Keratinocyte (primary cell): ENCODE data around the gene POR. TPM values are rescaled to one million over a fixed set of nuclear protein-coding genes. Genes with fewer than 3 reads are reported as not detected.

ENCODE experiments used
- DNase-seq: peaks from one replicate; pipeline ENCODE4 v3.0.0-alpha.2; 2011; ENCODE audit warnings: low read depth, missing footprints, low spot score
- FAIRE-seq: peaks from 2 replicates; lab custom pipeline; 2011; peaks lifted over from hg19 to GRCh38; lab: Jason Lieb, UNC
- H2AFZ ChIP-seq: 2 replicates; pipeline ENCODE4 v1.6.0; 2012; ENCODE audit warnings: low read length, control low read depth, inconsistent platforms; ENCODE audit not compliant: control insufficient read depth
- H3K27ac ChIP-seq: 2 replicates; pipeline ENCODE4 v1.5.1; 2011; ENCODE audit warnings: low read length; ENCODE audit not compliant: control insufficient read depth, insufficient read depth
- H3K27me3 ChIP-seq: 3 replicates; pipeline ENCODE4 v1.6.0; 2011; ENCODE audit warnings: low read length; ENCODE audit not compliant: control insufficient read depth, insufficient read depth; ENCODE audit errors: extremely low read depth
- H3K36me3 ChIP-seq, 2 experiments: 2 replicates in 1 of 2; 3 replicates in 1 of 2; pipeline ENCODE4 v1.5.1; 2011; ENCODE audit warnings: low read length in 2 of 2, mild to moderate bottlenecking in 1 of 2; ENCODE audit not compliant: control insufficient read depth in 2 of 2, insufficient read depth in 2 of 2; ENCODE audit errors: extremely low read depth in 1 of 2
- H3K4me1 ChIP-seq: 3 replicates; pipeline ENCODE4 v1.5.1; 2011; ENCODE audit warnings: low read length; ENCODE audit not compliant: control insufficient read depth, insufficient read depth; ENCODE audit errors: extremely low read depth
- H3K4me2 ChIP-seq: 3 replicates; pipeline ENCODE4 v1.6.0; 2011; ENCODE audit warnings: low read depth, low read length; ENCODE audit not compliant: control insufficient read depth, insufficient read depth; ENCODE audit errors: extremely low read depth
- H3K4me3 ChIP-seq, 3 experiments: fragments of 200-600 bp in 1 of 3; sonication (generic) in 1 of 3; 2 replicates in 2 of 3; 3 replicates in 1 of 3; pipeline ENCODE4 v1.5.1; 2011 to 2016; ENCODE audit warnings: low read length in 3 of 3, mild to moderate bottlenecking in 3 of 3, control low read depth in 2 of 3, inconsistent platforms in 1 of 3, low read depth in 1 of 3, mixed read lengths in 1 of 3, mixed run types in 1 of 3, moderate library complexity in 1 of 3; ENCODE audit not compliant: control insufficient read depth in 2 of 3, insufficient read depth in 2 of 3; ENCODE audit errors: extremely low read depth in 1 of 3
- H3K79me2 ChIP-seq: 2 replicates; pipeline ENCODE4 v1.6.0; 2012; ENCODE audit warnings: low read length; ENCODE audit not compliant: control insufficient read depth, insufficient read depth
- H3K9ac ChIP-seq: 3 replicates; pipeline ENCODE4 v1.6.0; 2011; ENCODE audit warnings: low read length; ENCODE audit not compliant: control insufficient read depth, insufficient read depth; ENCODE audit errors: extremely low read depth
- H3K9me1 ChIP-seq: 3 replicates; pipeline ENCODE4 v1.6.0; 2011; ENCODE audit warnings: low read length; ENCODE audit not compliant: control insufficient read depth, insufficient read depth; ENCODE audit errors: extremely low read depth
- H3K9me3 ChIP-seq: 2 replicates; pipeline ENCODE4 v1.5.1; 2012; ENCODE audit warnings: low read depth, low read length; ENCODE audit not compliant: control insufficient read depth
- H4K20me1 ChIP-seq: 3 replicates; pipeline ENCODE4 v1.6.0; 2011; ENCODE audit warnings: low read length; ENCODE audit not compliant: control insufficient read depth, insufficient read depth; ENCODE audit errors: extremely low read depth
- EZH2 ChIP-seq: IDR thresholded peaks from one replicate; pipeline ENCODE4 v1.6.1; 2012; ENCODE audit warnings: inconsistent platforms, mild to moderate bottlenecking, low read length, moderate library complexity
- dilution Hi-C: fragments of 300-500 bp; cut with MboI; formaldehyde crosslinking; loops from one replicate; pipeline ENCODE4 v1.7.0; 2020; ENCODE audit warnings: low sequenced_read_pairs; ENCODE audit not compliant: extremely low pct_ligation_motif_present
- polyA plus RNA-seq, 5 experiments: library from polyadenylated mRNA; depleted of rRNA in 3 of 5; stranded (reverse) in 3 of 5; stranded (forward) in 1 of 5; unstranded in 1 of 5; fragments of >200 nt; gene quantifications; 1 replicate in 1 of 5; 2 replicates in 3 of 5; 3 replicates in 1 of 5; pipeline versions ENCODE4 v1.2.1 to v1.2.3, GENCODE V29; 2011 to 2012; ENCODE audit warnings: missing spikeins in 2 of 5, low read depth in 1 of 5, low replicate concordance in 1 of 5
- TF ChIP-seq, protein P1 (sequence below), 3 experiments: IDR thresholded peaks in 1 of 3; conservative IDR thresholded peaks in 1 of 3; optimal IDR thresholded peaks in 1 of 3; 2 replicates in 2 of 3; 3 replicates in 1 of 3; pipeline versions ENCODE3 to v1.5.1; 2011; ENCODE audit warnings: low read length in 3 of 3, mild to moderate bottlenecking in 3 of 3, moderate library complexity in 2 of 3, control low read depth in 1 of 3, inconsistent platforms in 1 of 3; ENCODE audit not compliant: insufficient read depth in 2 of 3; ENCODE audit errors: extremely low read depth in 1 of 3

Gene POR
- polyA plus RNA-seq, 1 donor (not counting 4 experiments of a cell fraction or from before 2014, with no cell fraction given) = 28.6 TPM

DNA sequence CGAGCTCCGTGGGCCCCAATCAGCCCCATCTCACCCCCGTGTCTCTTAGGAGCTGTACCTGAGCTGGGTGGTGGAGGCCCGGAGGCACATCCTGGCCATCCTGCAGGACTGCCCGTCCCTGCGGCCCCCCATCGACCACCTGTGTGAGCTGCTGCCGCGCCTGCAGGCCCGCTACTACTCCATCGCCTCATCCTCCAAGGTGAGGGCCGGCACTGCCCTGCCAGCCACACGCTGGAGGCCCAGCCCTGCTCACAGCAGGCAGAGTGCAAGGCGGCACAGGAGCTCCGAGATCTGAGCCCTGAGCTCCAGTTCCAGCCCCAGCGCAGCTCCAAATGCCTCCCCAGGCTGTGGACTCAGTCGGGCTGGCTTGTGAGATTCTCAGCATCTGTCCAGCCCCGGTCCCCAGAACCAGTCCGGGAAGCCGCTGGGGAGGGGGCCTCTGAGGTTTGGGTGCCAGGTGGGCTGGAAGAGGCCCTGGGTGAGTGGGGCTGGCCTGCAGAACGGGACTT lies 70.1 kb downstream of the POR start:
- FAIRE-seq (no peak), DNase-seq (no peak)
- Histone ChIP-seq H3K4me1 (peaks cover under 1% of the 10 kb centered on the region), H3K9me1 (no peaks in the 10 kb centered on the region), H3K79me2 (no peaks in the 10 kb centered on the region), H3K27me3 (no peaks in the 10 kb centered on the region), H3K4me2 (no peak overlapping the region), H2AFZ (no peak overlapping the region), H3K9me3 (no peaks in the 10 kb centered on the region), H3K27ac (no peak overlapping the region), H3K4me3 (no peak overlapping the region), H3K9ac (no peak overlapping the region), H3K36me3 (peaks cover 6 to 30% of the 10 kb centered on the region in 2 experiments), H4K20me1 (no peaks in the 10 kb centered on the region)
- no peak for TF ChIP-seq EZH2
- TF ChIP-seq, protein P1, sequence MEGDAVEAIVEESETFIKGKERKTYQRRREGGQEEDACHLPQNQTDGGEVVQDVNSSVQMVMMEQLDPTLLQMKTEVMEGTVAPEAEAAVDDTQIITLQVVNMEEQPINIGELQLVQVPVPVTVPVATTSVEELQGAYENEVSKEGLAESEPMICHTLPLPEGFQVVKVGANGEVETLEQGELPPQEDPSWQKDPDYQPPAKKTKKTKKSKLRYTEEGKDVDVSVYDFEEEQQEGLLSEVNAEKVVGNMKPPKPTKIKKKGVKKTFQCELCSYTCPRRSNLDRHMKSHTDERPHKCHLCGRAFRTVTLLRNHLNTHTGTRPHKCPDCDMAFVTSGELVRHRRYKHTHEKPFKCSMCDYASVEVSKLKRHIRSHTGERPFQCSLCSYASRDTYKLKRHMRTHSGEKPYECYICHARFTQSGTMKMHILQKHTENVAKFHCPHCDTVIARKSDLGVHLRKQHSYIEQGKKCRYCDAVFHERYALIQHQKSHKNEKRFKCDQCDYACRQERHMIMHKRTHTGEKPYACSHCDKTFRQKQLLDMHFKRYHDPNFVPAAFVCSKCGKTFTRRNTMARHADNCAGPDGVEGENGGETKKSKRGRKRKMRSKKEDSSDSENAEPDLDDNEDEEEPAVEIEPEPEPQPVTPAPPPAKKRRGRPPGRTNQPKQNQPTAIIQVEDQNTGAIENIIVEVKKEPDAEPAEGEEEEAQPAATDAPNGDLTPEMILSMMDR (optimal IDR thresholded peaks at IDR 0.05 in 1 of 3, IDR thresholded peaks at IDR 0.05 in 1 of 3, conservative IDR thresholded peaks at IDR 0.05 in 1 of 3; ENCODE audit: extremely low read depth in 1 of 3, insufficient read depth in 2 of 3, low read length in 3 of 3) = no peak
- dilution Hi-C loops = no loop called here

DNA sequence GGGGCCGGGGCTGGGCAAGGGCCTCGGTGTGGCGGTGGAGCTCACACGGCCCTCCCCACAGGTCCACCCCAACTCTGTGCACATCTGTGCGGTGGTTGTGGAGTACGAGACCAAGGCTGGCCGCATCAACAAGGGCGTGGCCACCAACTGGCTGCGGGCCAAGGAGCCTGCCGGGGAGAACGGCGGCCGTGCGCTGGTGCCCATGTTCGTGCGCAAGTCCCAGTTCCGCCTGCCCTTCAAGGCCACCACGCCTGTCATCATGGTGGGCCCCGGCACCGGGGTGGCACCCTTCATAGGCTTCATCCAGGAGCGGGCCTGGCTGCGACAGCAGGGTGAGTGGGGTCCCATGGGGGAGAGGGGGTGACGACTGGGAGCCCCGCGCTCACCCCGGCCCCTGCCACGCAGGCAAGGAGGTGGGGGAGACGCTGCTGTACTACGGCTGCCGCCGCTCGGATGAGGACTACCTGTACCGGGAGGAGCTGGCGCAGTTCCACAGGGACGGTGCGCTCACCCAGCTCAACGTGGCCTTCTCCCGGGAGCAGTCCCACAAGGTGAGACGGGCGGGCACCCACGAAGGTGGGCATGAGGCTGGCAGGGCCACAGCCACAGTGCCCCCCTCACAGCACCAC lies 70.7 kb downstream of the POR start:
- Histone ChIP-seq H3K27ac (no peak overlapping the region), H4K20me1 (no peaks in the 10 kb centered on the region), H2AFZ (no peak overlapping the region), H3K4me1 (no peaks in the 10 kb centered on the region), H3K79me2 (no peaks in the 10 kb centered on the region), H3K4me2 (no peak overlapping the region), H3K9ac (no peak overlapping the region), H3K27me3 (no peaks in the 10 kb centered on the region), H3K36me3 (peaks cover 6 to 33% of the 10 kb centered on the region in 2 experiments), H3K9me3 (no peaks in the 10 kb centered on the region), H3K9me1 (no peaks in the 10 kb centered on the region), H3K4me3 (no peak overlapping the region)
- DNase-seq = no peak
- dilution Hi-C loops = no loop called here
- TF ChIP-seq, protein P1 (optimal IDR thresholded peaks at IDR 0.05 in 1 of 3, IDR thresholded peaks at IDR 0.05 in 1 of 3, conservative IDR thresholded peaks at IDR 0.05 in 1 of 3; ENCODE audit: extremely low read depth in 1 of 3, insufficient read depth in 2 of 3, low read length in 3 of 3) = no peak
- TF ChIP-seq EZH2 = no peak
- no peak for FAIRE-seq
